Head of caudate nucleus (tissue), 42 donors: ENCODE data around the gene CLPTM1L.

Experiments used
- DNase-seq, 42 donors: peaks; one replicate each; pipeline versions ENCODE4 v3.0.0 to v3.0.0-alpha.2; 2020 to 2021; ENCODE audit warnings: mixed read lengths in 7 of 42
- intact Hi-C: fragments of 100-400 bp; cut with DNase I; formaldehyde crosslinking; loops from one replicate; pipeline ENCODE4 v1.15.0; 2022

The CLPTM1L gene

DNA sequence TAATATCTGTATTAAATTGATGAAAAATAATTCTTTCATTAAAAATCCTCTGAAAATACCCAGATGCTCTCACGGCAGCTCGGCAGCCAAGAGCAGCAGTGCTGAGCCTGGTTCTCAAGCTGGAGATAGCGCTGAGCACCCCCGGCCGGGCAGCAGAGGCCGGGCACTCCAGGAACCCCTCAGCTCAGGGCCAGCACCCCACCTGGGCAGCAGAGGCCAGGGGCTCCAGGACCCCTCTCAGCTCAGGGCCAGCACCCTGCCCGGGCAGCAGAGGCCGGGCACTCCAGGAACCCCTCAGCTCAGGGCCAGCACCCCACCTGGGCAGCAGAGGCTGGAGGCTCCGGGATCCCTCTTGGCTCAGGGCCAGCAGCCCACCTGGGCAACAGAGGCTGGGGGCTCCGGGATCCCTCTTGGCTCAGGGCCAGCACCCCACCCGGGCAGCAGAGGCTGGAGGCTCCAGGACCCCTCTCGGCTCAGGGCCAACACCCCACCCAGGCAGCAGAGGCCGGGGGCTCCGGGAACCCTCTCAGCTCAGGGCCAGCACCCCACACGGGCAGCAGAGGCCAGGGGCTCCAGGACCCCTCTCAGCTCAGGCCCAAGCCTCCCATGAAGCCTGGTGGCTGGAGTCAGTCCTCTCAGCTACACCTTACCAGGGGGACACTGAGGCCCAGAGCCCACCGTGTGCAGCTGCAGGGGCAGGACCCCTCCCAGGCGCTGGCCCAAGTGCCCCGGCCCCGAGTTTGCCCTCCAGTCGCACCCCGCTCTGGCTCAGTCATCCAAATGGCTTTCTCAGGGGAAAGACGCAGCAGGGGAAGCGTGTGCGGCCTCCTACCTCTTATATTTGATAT, 21.7 kb downstream of the CLPTM1L start:
- peak in 6 of 42 donors; percentile 8 to 35 (median 16) for DNase-seq
- intact Hi-C loops: no loop called here

- DNase-seq: peak in 5 of 42 donors; percentile 10 to 33 (median 12)
- intact Hi-C loops: no loop called here
Observed at GRCh38 chr5:1322036-1322900, 22.6 kb downstream of the CLPTM1L start.

GRCh38 chr5:1321576-1321975, 23.3 kb downstream of the CLPTM1L start:
- DNase-seq: peak in 2 of 42 donors; percentile 3 to 36
- intact Hi-C loops: no loop called here

DNA sequence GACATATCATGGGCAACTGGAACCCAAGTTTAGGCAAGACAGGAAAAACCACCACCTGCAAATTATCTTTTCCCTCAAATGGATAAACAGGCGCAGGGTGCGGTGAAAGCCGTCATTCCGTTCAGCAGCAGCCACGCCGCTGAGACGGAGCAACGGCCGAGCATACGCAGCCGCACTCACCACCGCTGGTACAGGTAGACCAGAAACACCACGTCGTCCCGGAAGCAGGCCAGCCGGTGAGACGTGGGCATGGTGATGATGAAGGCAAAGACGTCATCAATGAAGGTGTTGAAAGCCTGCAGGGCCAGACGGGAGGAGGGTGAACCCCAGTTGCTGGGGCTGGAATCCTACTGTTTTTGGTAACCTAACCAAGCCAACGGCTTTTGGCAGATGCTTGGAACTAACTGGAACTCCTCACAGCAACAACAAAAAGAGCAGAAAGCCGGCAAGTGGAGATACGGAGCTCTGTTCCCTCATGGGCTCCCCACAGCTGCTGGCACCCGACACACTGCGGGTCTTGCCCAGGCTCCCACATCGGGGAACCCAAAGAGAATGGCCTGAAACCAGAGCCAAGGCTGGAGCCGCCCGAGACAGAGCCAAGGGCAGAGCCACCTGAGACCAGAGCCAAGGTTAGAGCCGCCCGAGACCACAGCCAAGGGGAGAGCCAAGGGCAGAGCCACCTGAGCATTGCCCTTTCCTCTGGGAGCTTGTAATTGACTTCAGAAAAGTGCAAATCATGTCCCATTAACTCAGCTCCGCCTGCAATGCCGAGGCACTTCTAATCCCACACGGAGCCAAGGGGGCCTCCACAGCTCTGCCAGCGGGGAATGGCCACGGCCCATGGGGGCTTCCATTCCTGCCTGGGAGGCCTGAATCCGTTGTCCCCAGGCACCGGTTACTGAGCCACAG, 24.2 kb downstream of the CLPTM1L start:
- intact Hi-C loops: no loop called here
- peak in 3 of 42 donors; percentile 14 to 39 (median 34) for DNase-seq

GRCh38 chr5:1319436-1320256, 25.3 kb downstream of the CLPTM1L start:
- peak in 3 of 42 donors; percentile 4 to 37 (median 23) for DNase-seq
- intact Hi-C loops: no loop called here

GRCh38 chr5:1318659-1319251, 26.1 kb downstream of the CLPTM1L start:
- intact Hi-C loops: no loop called here
- DNase-seq: peak in 4 of 42 donors; percentile 9 to 36 (median 32)

DNA sequence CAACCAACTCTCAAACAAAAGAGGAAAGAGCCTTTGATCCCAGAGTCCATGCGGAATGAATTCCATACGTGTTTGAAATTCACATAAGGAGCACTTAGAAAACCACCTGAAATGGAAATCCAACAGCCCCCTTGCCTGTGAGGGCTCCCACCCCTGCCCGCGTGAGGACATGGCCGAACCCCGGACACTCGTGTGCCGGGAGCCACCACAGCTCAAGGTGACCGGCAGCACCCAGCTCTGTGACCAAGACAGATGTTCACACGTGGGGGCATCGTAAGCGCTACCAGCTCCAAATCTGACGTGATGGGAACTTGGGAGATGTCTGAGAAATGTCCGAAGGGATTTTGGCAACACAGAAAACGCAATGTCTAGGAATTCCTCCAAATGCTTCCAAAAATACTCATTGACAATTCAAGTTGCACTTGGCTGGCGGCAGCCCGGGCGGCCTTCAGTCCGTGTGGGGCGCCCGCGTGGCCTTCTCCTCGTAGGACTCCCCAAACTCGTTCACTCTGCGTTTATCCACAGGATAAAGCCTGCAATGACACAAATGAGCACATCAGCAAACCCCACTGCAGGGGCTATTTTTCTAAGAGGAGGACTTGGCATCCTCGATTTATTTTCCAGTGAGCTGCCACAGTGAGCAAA, 26.9 kb downstream of the CLPTM1L start:
- intact Hi-C loops: no loop called here
- peak in 4 of 42 donors; percentile 2 to 31 (median 16) for DNase-seq

DNA sequence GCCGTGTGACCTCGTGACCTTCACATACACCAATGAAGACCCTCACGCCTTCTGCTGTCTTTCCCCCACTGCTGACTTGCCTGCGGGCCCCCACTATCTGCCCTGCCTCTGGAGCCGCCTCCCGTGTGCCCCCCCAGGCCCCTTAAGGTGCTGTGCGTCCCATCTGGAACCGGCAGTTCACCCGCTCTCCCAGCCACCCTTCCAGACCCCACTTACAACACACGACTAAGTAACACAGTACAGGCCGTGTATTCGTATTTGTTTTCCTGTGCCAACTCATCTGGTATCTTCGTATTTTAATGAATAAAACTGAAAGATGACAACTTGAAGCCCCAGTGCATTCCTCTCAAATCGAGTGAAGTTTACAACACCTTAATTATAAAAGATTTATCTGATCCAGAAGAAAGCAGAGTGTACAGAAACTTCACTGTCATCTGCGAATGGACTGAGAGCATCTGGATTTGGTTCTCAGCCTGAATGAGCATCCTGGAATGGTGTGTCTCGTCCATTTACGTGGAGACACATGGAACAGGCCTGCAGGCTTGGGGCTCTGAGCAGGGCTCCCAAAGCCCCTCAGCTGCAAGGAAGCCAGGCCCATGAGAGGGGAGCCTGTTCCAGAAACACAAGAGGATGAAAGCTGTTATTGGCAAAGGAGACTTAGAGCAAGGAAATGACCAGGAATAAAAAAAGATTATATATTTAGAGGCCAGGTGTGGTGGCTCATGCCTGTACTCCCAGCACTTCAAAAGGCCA, 28.1 kb downstream of the CLPTM1L start:
- intact Hi-C loops: no loop called here
- peak in 1 of 42 donors; percentile 1 for DNase-seq

GRCh38 chr5:1315709-1316587, 29.0 kb downstream of the CLPTM1L start:
- DNase-seq: peak in 27 of 42 donors; percentile 1 to 78 (median 45)
- intact Hi-C loops: no loop called here

DNA sequence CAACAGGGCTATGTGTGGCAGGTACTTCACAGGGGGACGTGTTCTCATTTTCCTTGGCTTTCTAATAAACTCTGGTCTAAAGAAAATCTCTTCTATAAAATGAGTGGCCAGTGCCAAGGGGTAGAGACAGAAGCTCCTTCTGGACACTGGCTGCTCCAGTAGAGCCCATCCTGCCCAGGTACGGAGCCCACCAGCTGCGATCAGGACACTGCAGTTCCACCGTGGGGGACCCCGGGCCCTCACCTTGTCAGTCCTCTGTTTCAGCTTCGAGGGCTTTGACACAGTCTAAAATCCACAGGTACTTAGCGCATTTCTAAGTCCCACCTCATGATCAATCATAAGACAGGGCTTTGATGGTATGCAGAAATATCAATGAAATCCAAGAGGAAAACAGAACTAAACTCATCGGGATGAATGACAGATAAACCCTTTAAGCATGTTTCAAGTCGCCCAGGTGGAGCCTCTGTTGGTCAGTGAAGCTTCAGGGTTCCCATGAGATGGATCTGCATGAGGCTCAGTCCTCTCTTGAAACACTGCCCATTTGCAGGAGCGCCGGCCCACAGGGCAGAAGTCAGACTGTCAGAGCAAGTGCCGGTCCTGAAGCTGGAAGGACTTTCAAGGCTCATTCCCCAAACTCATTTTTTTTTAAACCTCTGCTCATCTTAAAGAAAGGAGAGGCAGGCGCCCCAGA, 29.7 kb downstream of the CLPTM1L start:
- DNase-seq: peak in 1 of 42 donors; percentile 33
- intact Hi-C loops: no loop called here

DNA sequence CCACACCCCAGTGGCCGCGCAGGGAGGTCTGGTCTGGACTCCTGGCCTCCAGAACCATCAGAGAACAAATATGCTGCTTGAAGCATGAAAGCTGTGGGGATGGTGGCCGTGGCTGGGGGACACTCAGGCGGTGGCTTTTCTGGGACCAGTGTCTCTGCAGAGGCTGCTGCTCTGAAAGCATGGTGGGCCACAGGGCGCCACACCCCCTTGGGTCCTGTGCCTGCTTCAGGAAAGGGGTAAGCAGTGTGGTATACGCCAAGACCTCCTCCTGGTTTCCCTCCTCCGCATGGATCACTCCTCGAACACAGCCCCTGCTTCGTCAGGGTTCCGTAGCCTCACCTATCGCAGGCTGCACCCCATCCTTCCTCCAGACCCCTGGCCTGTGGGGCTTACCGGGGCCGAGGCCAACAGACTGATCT, 30.3 kb downstream of the CLPTM1L start:
- peak in 2 of 42 donors; percentile 13 to 38 for DNase-seq
- intact Hi-C loops: no loop called here

DNA sequence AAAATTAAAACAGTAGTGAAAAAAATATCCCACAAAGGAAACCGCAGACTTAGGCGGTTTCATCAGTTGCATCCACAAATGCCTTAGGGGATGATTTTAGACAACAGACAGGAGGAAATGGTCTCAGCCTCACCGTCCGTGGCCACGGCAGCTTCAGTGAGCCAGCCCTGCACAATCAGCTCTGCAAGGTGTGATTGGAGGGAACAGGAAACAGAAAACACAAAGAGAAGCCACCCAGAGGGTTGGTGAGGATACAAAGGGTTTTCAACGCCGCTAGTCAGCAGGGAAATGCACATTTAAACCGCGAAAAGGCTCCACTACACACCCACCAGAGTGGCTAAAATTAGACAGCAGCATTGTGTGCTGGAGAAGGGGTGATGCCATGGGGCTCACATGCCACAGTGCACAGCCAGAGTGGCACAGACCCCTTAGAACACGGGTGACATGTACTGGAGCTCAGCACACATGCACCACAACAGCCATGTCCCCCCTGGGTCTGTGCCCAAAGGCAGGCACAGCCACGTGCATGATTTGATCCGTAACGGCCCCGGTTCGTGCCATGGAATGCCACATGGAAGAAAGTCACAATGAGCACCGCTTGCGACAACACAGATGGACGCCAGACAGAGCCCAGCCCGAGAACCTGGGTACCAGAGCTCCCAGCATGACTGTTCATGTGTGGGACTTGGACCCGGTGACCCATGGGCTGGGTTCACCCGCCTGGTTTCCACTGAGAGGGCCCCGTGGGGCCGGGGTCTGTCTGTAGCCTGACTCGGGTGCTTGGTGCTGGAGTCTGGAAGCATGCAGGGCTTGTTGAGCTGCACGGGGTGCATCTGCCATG, 31.7 kb downstream of the CLPTM1L start:
- intact Hi-C loops: no loop called here
- DNase-seq: peak in 2 of 42 donors; percentile 20 to 34

GRCh38 chr5:1312206-1312605, 32.7 kb downstream of the CLPTM1L start:
- intact Hi-C loops: no loop called here
- DNase-seq: peak in 1 of 42 donors; percentile 19
